ENCODE measurements around the gene CPNE4.

Gene CPNE4

GRCh38 chr3:131962982-131963381 is 71.8 kb downstream of the CPNE4 start:
- no peak for DNase-seq (ENCODE audit: low read depth, low spot score)
- ChIA-PET CTCF (no interaction called here), POLR2A (no interaction called here)
- no peak overlapping the region for H3K4me3 ChIP-seq (ENCODE audit: low read depth, low read length)
- TF ChIP-seq, protein P1, sequence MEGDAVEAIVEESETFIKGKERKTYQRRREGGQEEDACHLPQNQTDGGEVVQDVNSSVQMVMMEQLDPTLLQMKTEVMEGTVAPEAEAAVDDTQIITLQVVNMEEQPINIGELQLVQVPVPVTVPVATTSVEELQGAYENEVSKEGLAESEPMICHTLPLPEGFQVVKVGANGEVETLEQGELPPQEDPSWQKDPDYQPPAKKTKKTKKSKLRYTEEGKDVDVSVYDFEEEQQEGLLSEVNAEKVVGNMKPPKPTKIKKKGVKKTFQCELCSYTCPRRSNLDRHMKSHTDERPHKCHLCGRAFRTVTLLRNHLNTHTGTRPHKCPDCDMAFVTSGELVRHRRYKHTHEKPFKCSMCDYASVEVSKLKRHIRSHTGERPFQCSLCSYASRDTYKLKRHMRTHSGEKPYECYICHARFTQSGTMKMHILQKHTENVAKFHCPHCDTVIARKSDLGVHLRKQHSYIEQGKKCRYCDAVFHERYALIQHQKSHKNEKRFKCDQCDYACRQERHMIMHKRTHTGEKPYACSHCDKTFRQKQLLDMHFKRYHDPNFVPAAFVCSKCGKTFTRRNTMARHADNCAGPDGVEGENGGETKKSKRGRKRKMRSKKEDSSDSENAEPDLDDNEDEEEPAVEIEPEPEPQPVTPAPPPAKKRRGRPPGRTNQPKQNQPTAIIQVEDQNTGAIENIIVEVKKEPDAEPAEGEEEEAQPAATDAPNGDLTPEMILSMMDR (IDR thresholded peaks at IDR 0.05; ENCODE audit: insufficient read depth, low read length, missing control alignments), result no peak

- DNase-seq (ENCODE audit: low read depth, low spot score), result no peak
- POLR2A ChIA-PET, result interaction anchor here (0.6 kb wide), 1 partner anchor 27 kb away, joined by 4 read pairs; no protein-coding TSS in a partner anchor
- TF ChIP-seq, protein P1 (IDR thresholded peaks at IDR 0.05; ENCODE audit: insufficient read depth, low read length, missing control alignments), result no peak
- CTCF ChIA-PET, result interaction anchor here (0.8 kb wide), 1 partner anchor 165 kb away, joined by 3 read pairs; no protein-coding TSS in a partner anchor
- no peak overlapping the region for H3K4me3 ChIP-seq (ENCODE audit: low read depth, low read length)
Observed at GRCh38 chr3:131960324-131960723, 74.5 kb downstream of the CPNE4 start.

- TF ChIP-seq, protein P1 (IDR thresholded peaks at IDR 0.05; ENCODE audit: insufficient read depth, low read length, missing control alignments), result no peak
- POLR2A ChIA-PET, result no interaction called here
- CTCF ChIA-PET, result interaction anchor here (1.2 kb wide), 1 partner anchor 9 kb away, joined by 3 read pairs; no protein-coding TSS in a partner anchor
- H3K4me3 ChIP-seq (ENCODE audit: low read depth, low read length), result no peak overlapping the region
- DNase-seq (ENCODE audit: low read depth, low spot score), result no peak
Observed at GRCh38 chr3:131957980-131958379, 76.8 kb downstream of the CPNE4 start.

DNA sequence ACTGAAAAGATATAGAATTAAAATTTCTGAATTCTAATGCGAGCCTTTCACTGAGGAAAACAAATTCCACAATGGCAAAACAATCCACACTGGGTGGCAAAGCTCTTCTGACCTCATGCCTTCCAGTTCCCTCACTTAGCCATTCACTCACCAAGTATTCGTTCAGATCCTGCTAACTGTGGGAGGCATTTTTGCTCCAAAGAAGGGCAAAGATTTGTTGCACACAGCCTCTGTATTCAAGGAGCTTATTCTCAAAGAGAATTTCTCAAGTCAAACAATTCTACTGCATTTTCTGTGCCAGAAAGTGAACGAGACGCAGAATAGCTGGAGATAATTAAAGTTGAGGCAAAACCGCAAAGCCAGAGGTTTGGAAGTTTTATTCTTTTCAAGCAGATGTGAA is 77.3 kb downstream of the CPNE4 start:
- CTCF ChIA-PET, result interaction anchor here (0.5 to 1.2 kb wide), 2 partner anchors 9 to 162 kb away, joined by 3 to 4 read pairs; no protein-coding TSS in a partner anchor
- no peak overlapping the region for H3K4me3 ChIP-seq (ENCODE audit: low read depth, low read length)
- DNase-seq (ENCODE audit: low read depth, low spot score), result no peak
- POLR2A ChIA-PET, result no interaction called here
- TF ChIP-seq, protein P1 (IDR thresholded peaks at IDR 0.05; ENCODE audit: insufficient read depth, low read length, missing control alignments), result no peak

DNA sequence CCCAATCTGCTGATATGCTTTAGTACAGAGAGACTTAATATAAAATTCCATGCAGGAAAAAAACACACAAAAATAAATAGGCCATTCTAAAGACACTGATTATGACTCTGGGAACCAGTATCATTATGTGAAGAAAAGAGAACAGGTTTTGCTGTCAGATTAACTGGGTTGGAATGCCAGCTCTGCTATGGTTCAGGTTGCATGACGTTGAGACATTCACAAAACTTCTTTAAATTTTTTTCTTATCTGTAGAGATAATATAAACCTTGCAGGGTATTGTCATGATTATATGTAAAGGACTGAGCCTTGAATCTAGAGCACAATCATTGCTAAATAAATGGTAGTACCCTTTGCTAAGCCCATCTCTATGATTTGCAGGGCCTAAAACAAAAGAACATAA is 86.0 kb downstream of the CPNE4 start:
- TF ChIP-seq, protein P1 (IDR thresholded peaks at IDR 0.05; ENCODE audit: insufficient read depth, low read length, missing control alignments), result no peak
- POLR2A ChIA-PET, result no interaction called here
- no peak for DNase-seq (ENCODE audit: low read depth, low spot score)
- H3K4me3 ChIP-seq (ENCODE audit: low read depth, low read length), result no peak overlapping the region
- CTCF ChIA-PET, result interaction anchor here (0.9 kb wide), 1 partner anchor 9 kb away, joined by 3 read pairs; no protein-coding TSS in a partner anchor

- H3K4me3 ChIP-seq (ENCODE audit: low read depth, low read length), result no peak overlapping the region
- TF ChIP-seq, protein P1 (IDR thresholded peaks at IDR 0.05; ENCODE audit: insufficient read depth, low read length, missing control alignments), result no peak
- DNase-seq (ENCODE audit: low read depth, low spot score), result no peak
- ChIA-PET POLR2A (no interaction called here), CTCF (no interaction called here)
Observed at GRCh38 chr3:131944676-131945075, 90.1 kb downstream of the CPNE4 start.

Measured in AG04449 (cell line).